SK-N-SH (cell line): ENCODE results near the gene METTL15. TPM values are rescaled to one million over a fixed set of nuclear protein-coding genes. Genes with fewer than 3 reads are reported as not detected.

Experiments used
- CTCF ChIA-PET: fragments of 300-600, 350-600 bp; formaldehyde crosslinking; extraction: SDS; loops from one replicate; lab custom pipeline; 2021; lab: Yijun Ruan, JAX
- POLR2A ChIA-PET: fragments of 350-600 bp; sonication (Branson Sonifier 250); formaldehyde crosslinking; extraction: SDS; loops from one replicate; lab custom pipeline; 2020; ENCODE audit warnings: antibody characterized with exemption, inconsistent platforms; lab: Yijun Ruan, JAX
- DNase-seq: peaks from one replicate; pipeline ENCODE4 v3.0.0; 2012
- H2AFZ ChIP-seq: fragments of 200-600 bp; sonication (generic); 2 replicates; pipeline ENCODE4 v1.8.1; 2016; ENCODE audit warnings: antibody characterized with exemption, mild to moderate bottlenecking, low read depth
- H3F3A ChIP-seq: fragments of 200-600 bp; sonication (generic); replicated peaks from 2 replicates; pipeline ENCODE3; 2016; ENCODE audit warnings: antibody characterized with exemption, mild to moderate bottlenecking; ENCODE audit not compliant: insufficient read depth
- H3K27ac ChIP-seq, 2 experiments: fragments of 200-500 bp in 1 of 2; fragments of 200-600 bp in 1 of 2; sonication (Bioruptor generic) in 1 of 2; sonication (generic), shearing (Covaris generic) in 1 of 2; 2 replicates each; pipeline versions ENCODE4 v1.5.1 to v1.6.1; 2014 to 2016; ENCODE audit warnings: low read depth in 2 of 2, inconsistent platforms in 1 of 2, low read length in 1 of 2, mild to moderate bottlenecking in 1 of 2, mixed read lengths in 1 of 2
- H3K27me3 ChIP-seq: fragments of 200-600 bp; sonication (generic), shearing (Covaris generic); 2 replicates; pipeline ENCODE4 v1.6.1; 2016; ENCODE audit warnings: mixed run types; ENCODE audit not compliant: insufficient read depth
- H3K36me3 ChIP-seq, 2 experiments: fragments of 200-500 bp in 1 of 2; fragments of 200-600 bp in 1 of 2; sonication (Bioruptor generic) in 1 of 2; sonication (generic) in 1 of 2; replicated peaks in 1 of 2; 2 replicates each; pipeline versions ENCODE3 to v1.5.1; 2014 to 2016; ENCODE audit warnings: low read length in 1 of 2, mild to moderate bottlenecking in 1 of 2; ENCODE audit not compliant: insufficient read depth in 2 of 2, control insufficient read depth in 1 of 2
- H3K4me1 ChIP-seq, 2 experiments: fragments of 200-500 bp in 1 of 2; fragments of 200-600 bp in 1 of 2; sonication (Bioruptor generic) in 1 of 2; sonication (generic), shearing (Covaris generic) in 1 of 2; 2 replicates each; pipeline versions ENCODE4 v1.5.1 to v1.6.1; 2014 to 2016; ENCODE audit warnings: low read depth in 1 of 2, low read length in 1 of 2, mixed run types in 1 of 2; ENCODE audit not compliant: insufficient read depth in 2 of 2, control insufficient read depth in 1 of 2
- H3K4me2 ChIP-seq: fragments of 200-600 bp; sonication (generic), shearing (Covaris generic); 2 replicates; pipeline ENCODE4 v1.6.1; 2017; ENCODE audit warnings: mixed run types
- H3K4me3 ChIP-seq, 2 experiments: fragments of 200-500 bp in 1 of 2; fragments of 200-600 bp in 1 of 2; sonication (Bioruptor generic) in 1 of 2; sonication (generic), shearing (Covaris generic) in 1 of 2; 2 replicates each; pipeline versions ENCODE4 v1.5.1 to v1.8.1; 2014 to 2016; ENCODE audit warnings: low read depth in 2 of 2, inconsistent platforms in 1 of 2, low read length in 1 of 2, mild to moderate bottlenecking in 1 of 2, mixed read lengths in 1 of 2, moderate library complexity in 1 of 2
- H3K79me2 ChIP-seq: fragments of 200-600 bp; sonication (generic); 2 replicates; pipeline ENCODE4 v1.8.1; 2017; ENCODE audit warnings: mild to moderate bottlenecking; ENCODE audit not compliant: insufficient read depth
- H3K9ac ChIP-seq: fragments of 200-600 bp; sonication (generic); 2 replicates; pipeline ENCODE4 v1.6.1; 2017; ENCODE audit warnings: mixed run types
- H3K9me2 ChIP-seq: fragments of 200-600 bp; sonication (generic); 2 replicates; pipeline ENCODE4 v1.6.1; 2017; ENCODE audit warnings: mixed run types
- H3K9me3 ChIP-seq: fragments of 200-600 bp; sonication (generic); 2 replicates; pipeline ENCODE4 v1.6.1; 2017; ENCODE audit warnings: mixed run types, mild to moderate bottlenecking, moderate library complexity
- H4K20me1 ChIP-seq: fragments of 200-600 bp; sonication (generic); 2 replicates; pipeline ENCODE4 v1.6.1; 2017; ENCODE audit warnings: mild to moderate bottlenecking, mixed run types; ENCODE audit not compliant: insufficient read depth
- FOSL2 ChIP-seq: IDR thresholded peaks from 2 replicates; pipeline ENCODE4 v1.4.0; 2012; ENCODE audit warnings: low read depth, mild to moderate bottlenecking, moderate library complexity, borderline replicate concordance
- FOXM1 ChIP-seq: IDR thresholded peaks from 2 replicates; pipeline ENCODE4 v1.4.0; 2012; ENCODE audit warnings: low read depth, mild to moderate bottlenecking
- GATA2 ChIP-seq: sonication (generic); formaldehyde crosslinking; IDR thresholded peaks from 2 replicates; pipeline ENCODE4 v1.5.0; 2020; ENCODE audit warnings: mild to moderate bottlenecking, missing genetic modification reagents
- IRF3 ChIP-seq: fragments of 150-350 bp; IDR thresholded peaks from 2 replicates; pipeline ENCODE4 v1.6.1; 2016; ENCODE audit warnings: mild to moderate bottlenecking, low read depth, low read length
- MEF2A ChIP-seq: IDR thresholded peaks from 2 replicates; pipeline ENCODE4 v1.4.0; 2012; ENCODE audit warnings: low read depth, borderline replicate concordance
- POLR2AphosphoS5 ChIP-seq: IDR thresholded peaks from 2 replicates; pipeline ENCODE4 v1.6.1; 2012; ENCODE audit warnings: low read depth, low read length
- RAD21 ChIP-seq: IDR thresholded peaks from 2 replicates; pipeline ENCODE4 v1.6.1; 2012; ENCODE audit warnings: mild to moderate bottlenecking, low read length
- SIN3A ChIP-seq: IDR thresholded peaks from 2 replicates; pipeline ENCODE4 v1.6.1; 2012; ENCODE audit warnings: low read depth, mild to moderate bottlenecking, low read length, moderate library complexity, borderline replicate concordance
- TAF1 ChIP-seq: IDR thresholded peaks from 2 replicates; pipeline ENCODE4 v1.6.1; 2012; ENCODE audit warnings: low read depth, mild to moderate bottlenecking, low read length, moderate library complexity, borderline replicate concordance
- WGBS: methylation state at CpG from one replicate; pipeline ENCODE4 v1.1.6; 2017; ENCODE audit warnings: low lambda C conversion rate; 5-methylcytosine and 5-hydroxymethylcytosine counted together
- polyA plus RNA-seq, 3 experiments: library from polyadenylated mRNA; depleted of rRNA; stranded (reverse); fragments of >200 nt; gene quantifications; 2 replicates each; pipeline ENCODE4 v1.2.3, GENCODE V29; 2012
- TF ChIP-seq, protein P1 (sequence below): IDR thresholded peaks from 2 replicates; pipeline ENCODE4 v1.6.1; 2012; ENCODE audit warnings: mild to moderate bottlenecking, low read depth, low read length, moderate library complexity
- TF ChIP-seq, protein P2 (sequence below): IDR thresholded peaks from 2 replicates; pipeline ENCODE4 v1.4.0; 2012; ENCODE audit warnings: low read depth, borderline replicate concordance

Gene METTL15
- polyA plus RNA-seq, 1 of the 3 experiments (the other 2 are of a cell fraction): 4.7 TPM

GRCh38 chr11:28123151-28123581 lies 15.0 kb downstream of the METTL15 start:
- Histone ChIP-seq H4K20me1 (no peaks in the 10 kb centered on the region), H3K79me2 (peaks cover 26% of the 10 kb centered on the region; the same call in 1 of the 2 replicates), H3K4me1 (peaks cover 0 to 7% of the 10 kb centered on the region in 2 experiments; a peak in 3 of 4 replicates), H3K27me3 (no peaks in the 10 kb centered on the region), H3K9ac (no peak overlapping the region), H3K4me3 (no peak overlapping the region), H3K36me3 (peaks cover 19 to 50% of the 10 kb centered on the region in 2 experiments), H3K9me3 (no peaks in the 10 kb centered on the region), H3K9me2 (no peaks in the 10 kb centered on the region), H2AFZ (no peak overlapping the region), H3K4me2 (no peak overlapping the region), H3K27ac (peak overlapping the region in 1 of 2 experiments; percentile 34; a peak in 3 of 4 replicates), H3F3A (no peaks in the 10 kb centered on the region)
- POLR2A ChIA-PET: no interaction called here
- 85% methylated on average over 3 of the region's 3 CpGs for WGBS
- CTCF ChIA-PET: no interaction called here
- DNase-seq: no peak
- TF ChIP-seq FOXM1 (no peak), MEF2A (no peak), RAD21 (no peak), IRF3 (no peak), GATA2 (CRISPR knock-in tag) (no peak), SIN3A (no peak), POLR2AphosphoS5 (no peak), FOSL2 (no peak), TAF1 (no peak)
- TF ChIP-seq, protein P1, sequence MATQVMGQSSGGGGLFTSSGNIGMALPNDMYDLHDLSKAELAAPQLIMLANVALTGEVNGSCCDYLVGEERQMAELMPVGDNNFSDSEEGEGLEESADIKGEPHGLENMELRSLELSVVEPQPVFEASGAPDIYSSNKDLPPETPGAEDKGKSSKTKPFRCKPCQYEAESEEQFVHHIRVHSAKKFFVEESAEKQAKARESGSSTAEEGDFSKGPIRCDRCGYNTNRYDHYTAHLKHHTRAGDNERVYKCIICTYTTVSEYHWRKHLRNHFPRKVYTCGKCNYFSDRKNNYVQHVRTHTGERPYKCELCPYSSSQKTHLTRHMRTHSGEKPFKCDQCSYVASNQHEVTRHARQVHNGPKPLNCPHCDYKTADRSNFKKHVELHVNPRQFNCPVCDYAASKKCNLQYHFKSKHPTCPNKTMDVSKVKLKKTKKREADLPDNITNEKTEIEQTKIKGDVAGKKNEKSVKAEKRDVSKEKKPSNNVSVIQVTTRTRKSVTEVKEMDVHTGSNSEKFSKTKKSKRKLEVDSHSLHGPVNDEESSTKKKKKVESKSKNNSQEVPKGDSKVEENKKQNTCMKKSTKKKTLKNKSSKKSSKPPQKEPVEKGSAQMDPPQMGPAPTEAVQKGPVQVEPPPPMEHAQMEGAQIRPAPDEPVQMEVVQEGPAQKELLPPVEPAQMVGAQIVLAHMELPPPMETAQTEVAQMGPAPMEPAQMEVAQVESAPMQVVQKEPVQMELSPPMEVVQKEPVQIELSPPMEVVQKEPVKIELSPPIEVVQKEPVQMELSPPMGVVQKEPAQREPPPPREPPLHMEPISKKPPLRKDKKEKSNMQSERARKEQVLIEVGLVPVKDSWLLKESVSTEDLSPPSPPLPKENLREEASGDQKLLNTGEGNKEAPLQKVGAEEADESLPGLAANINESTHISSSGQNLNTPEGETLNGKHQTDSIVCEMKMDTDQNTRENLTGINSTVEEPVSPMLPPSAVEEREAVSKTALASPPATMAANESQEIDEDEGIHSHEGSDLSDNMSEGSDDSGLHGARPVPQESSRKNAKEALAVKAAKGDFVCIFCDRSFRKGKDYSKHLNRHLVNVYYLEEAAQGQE: no peak
- TF ChIP-seq, protein P2, sequence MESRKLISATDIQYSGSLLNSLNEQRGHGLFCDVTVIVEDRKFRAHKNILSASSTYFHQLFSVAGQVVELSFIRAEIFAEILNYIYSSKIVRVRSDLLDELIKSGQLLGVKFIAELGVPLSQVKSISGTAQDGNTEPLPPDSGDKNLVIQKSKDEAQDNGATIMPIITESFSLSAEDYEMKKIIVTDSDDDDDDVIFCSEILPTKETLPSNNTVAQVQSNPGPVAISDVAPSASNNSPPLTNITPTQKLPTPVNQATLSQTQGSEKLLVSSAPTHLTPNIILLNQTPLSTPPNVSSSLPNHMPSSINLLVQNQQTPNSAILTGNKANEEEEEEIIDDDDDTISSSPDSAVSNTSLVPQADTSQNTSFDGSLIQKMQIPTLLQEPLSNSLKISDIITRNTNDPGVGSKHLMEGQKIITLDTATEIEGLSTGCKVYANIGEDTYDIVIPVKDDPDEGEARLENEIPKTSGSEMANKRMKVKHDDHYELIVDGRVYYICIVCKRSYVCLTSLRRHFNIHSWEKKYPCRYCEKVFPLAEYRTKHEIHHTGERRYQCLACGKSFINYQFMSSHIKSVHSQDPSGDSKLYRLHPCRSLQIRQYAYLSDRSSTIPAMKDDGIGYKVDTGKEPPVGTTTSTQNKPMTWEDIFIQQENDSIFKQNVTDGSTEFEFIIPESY: no peak
